HG02938 (cell line): ENCODE data around the gene TCHHL1.

Experiments
- ATAC-seq: cut with Tn5 transposase; IDR thresholded peaks from one replicate; pipeline ENCODE4 v1.9.1; 2021; ENCODE audit warnings: mild to moderate bottlenecking, moderate library complexity; ENCODE audit not compliant: unreplicated experiment

Gene TCHHL1

GRCh38 chr1:152089014-152089674, at the start of gene TCHHL1:
Gene TCHHL1, minus strand, starts transcription at chr1:152089064. Its CDS starts 921 bp downstream, at chr1:152088143.
- ATAC-seq, result no peak

- no peak for ATAC-seq
Observed at GRCh38 chr1:152137215-152137614, 48.4 kb upstream of the TCHHL1 start.

- ATAC-seq, result no peak
Observed at GRCh38 chr1:152130186-152130585, 41.3 kb upstream of the TCHHL1 start.

GRCh38 chr1:152127673-152128072, 38.8 kb upstream of the TCHHL1 start:
- ATAC-seq, result no peak

- no peak for ATAC-seq
Observed at GRCh38 chr1:152125834-152126443, 37.1 kb upstream of the TCHHL1 start.

- no peak for ATAC-seq
Observed at GRCh38 chr1:152118915-152119314, 30.1 kb upstream of the TCHHL1 start.

GRCh38 chr1:152115344-152115743, 26.5 kb upstream of the TCHHL1 start, which contains the start of gene TCHH:
Gene TCHH, minus strand, starts transcription at chr1:152115444. Its CDS starts 1,364 bp downstream, at chr1:152114080.
- no peak for ATAC-seq

GRCh38 chr1:152112885-152113432, 24.1 kb upstream of the TCHHL1 start:
- no peak for ATAC-seq

GRCh38 chr1:152112101-152112884, 23.4 kb upstream of the TCHHL1 start:
- ATAC-seq, result no peak

GRCh38 chr1:152111515-152111968, 22.7 kb upstream of the TCHHL1 start:
- ATAC-seq, result no peak

GRCh38 chr1:152110860-152111514, 22.1 kb upstream of the TCHHL1 start:
- ATAC-seq, result no peak

GRCh38 chr1:152110365-152110859, 21.5 kb upstream of the TCHHL1 start:
- ATAC-seq, result no peak

GRCh38 chr1:152109998-152110294, 21.1 kb upstream of the TCHHL1 start:
- no peak for ATAC-seq

- ATAC-seq, result no peak
Observed at GRCh38 chr1:152109231-152109997, 20.6 kb upstream of the TCHHL1 start.

GRCh38 chr1:152108882-152109222, 20.0 kb upstream of the TCHHL1 start:
- no peak for ATAC-seq

- no peak for ATAC-seq
Observed at GRCh38 chr1:152107984-152108881, 19.4 kb upstream of the TCHHL1 start.

GRCh38 chr1:152107031-152107983, 18.4 kb upstream of the TCHHL1 start:
- ATAC-seq, result no peak

GRCh38 chr1:152104854-152105253, 16.0 kb upstream of the TCHHL1 start:
- no peak for ATAC-seq
